ENCODE results near the gene SMCR8.

- no peak for TF ChIP-seq CTCF (IDR thresholded peaks at IDR 0.05; ENCODE audit: low read length)
- TF ChIP-seq EZH2 (optimal IDR thresholded peaks at IDR 0.05; ENCODE audit: low read depth, low read length): no peak
These were observed 10.9 kb downstream of the SMCR8 start for GRCh38 chr17:18326039-18326438.

All from MM.1S (cell line).